GM21381 (cell line): ENCODE results near the gene WDR76.

Experiments
- ATAC-seq: cut with Tn5 transposase; IDR thresholded peaks from one replicate; pipeline ENCODE4 v1.9.1; 2021; ENCODE audit warnings: mild to moderate bottlenecking, moderate library complexity; ENCODE audit not compliant: unreplicated experiment

Gene WDR76

DNA sequence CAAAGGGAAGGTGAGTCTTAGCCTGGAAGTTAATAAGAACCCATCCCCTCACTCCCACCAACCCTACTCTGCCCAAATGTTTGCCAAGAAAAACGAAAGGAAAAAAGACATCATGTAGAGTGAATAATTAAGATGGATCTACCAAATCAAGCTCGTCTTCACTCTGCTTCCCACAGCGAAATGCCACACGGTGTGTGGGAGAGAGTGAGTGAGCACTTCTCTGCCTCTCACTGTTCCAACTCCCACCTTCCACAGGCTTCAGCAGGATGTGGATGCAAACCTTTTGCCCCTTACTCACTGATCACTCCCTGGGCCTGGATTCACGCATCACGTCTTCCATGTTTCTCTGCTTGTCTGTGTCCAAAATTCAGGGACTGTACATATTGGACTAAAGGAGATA is 85.4 kb downstream of the WDR76 start:
- no peak for ATAC-seq

DNA sequence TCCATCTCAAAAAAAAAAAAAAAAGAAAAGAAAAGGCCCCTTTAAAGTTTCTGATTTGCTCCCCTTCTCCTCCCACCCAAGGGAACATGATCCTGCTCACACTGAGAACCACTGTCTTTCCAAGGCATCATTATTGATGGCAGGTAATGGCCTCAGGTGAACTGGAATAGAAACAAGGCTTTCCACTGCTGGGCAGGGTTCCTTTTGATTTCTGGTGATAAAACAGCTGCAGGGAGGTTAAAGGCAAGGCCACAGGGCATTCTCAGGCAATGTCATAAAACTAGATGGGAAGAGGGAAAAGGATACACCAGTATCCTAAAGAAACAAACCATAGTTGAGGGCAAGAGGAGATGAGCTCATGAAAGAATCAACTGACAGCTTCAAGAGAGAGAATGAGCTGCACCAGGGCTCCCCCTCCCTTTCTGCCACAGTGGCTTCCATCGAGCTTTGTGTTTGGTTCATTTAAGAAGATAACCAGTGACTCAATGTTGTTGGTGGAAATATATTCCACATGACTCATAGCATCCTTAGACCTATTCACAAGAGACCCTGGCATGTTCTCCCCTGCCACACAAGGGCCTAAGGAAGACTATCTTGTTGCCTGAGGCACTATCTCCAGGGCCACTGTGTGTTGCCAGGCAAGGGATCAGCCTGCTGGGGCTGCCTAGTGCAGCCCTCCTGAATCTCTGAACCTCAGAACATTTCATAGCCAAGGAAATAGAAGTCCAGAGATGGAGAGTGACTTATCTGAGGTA is 86.4 kb downstream of the WDR76 start:
- no peak for ATAC-seq

DNA sequence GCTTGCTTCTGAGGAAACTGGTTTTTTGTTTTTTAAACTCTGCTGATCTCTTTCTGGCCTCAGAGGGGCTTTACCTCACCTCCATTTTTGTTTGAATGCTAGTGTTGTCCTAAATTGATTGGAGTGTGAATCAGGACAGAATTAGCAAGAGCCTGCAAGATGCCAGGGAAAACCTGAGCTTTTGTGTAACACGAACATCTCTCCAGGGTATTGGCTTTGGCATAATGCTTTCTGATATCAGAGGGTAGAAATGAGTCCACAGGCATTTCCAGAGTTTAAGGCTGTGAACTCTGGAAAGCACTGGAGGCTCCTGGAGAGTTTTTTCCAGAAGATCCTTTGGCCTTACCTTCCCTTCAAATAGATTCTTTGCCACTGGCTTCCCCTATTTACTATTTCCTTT is 87.1 kb downstream of the WDR76 start:
- no peak for ATAC-seq

DNA sequence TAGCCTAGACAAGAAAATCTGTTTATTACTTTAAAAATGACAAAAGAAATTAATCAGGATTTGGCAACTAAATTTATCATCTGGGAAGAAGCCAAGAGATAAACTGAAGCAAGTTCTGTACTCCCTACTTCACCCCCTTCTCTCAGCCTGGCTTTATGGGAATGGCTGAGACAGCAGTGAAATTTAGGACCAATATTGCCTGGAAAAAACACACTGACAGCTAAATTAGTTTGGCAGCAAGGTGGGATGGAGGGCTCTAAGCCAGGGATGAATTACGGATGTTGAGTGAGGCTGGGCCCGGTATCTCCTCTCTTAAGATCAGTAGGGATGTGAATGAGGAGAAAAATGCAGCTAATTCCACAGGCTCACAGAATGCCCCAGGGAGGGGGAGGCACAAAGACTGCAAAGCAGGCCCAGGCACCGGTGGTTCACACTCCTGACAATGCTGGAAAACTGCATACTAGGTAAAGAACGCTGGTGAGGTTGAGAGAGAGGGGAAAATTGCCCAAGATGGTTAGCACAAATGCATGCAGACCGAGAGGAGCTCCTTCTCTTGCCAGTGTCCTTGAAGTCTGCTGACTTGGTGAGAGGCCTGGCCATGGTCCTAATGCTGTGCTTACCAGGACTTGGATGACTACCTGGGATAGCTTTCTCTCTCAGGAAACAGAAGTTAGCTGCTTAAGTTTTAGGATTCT is 89.0 kb downstream of the WDR76 start:
- no peak for ATAC-seq

DNA sequence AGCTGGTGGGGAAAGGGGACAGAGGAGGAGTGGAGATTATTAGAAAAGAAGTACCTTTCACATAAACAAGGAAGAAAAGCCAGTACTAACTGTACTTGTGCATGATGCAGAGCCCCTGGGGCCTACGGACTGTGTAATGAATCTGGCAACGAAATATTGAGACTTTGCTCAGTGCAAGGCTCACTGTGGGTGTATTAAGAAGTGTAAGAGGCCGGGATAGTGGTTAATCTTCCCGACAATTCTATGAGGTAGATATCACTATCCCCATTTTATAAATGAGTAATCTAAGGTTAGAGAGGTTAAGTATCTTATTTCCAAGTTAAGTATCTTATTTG is 89.5 kb downstream of the WDR76 start:
- no peak for ATAC-seq
